Hematopoietic multipotent progenitor cell treated with erythropoietin and hydrocortisone succinate and interleukin-3 and kit ligand, for 17 days (in vitro differentiated cells): ENCODE results near the gene DMD.
"Not testable (repeated sequence)": the region's sequence is repeated elsewhere in the genome, so short reads cannot be mapped to it uniquely, and the experiment has no call there.

ENCODE experiments used
- DNase-seq: peaks from one replicate; pipeline ENCODE4 v3.0.0-alpha.2; 2015; ENCODE audit warnings: low spot score

Gene DMD

DNA sequence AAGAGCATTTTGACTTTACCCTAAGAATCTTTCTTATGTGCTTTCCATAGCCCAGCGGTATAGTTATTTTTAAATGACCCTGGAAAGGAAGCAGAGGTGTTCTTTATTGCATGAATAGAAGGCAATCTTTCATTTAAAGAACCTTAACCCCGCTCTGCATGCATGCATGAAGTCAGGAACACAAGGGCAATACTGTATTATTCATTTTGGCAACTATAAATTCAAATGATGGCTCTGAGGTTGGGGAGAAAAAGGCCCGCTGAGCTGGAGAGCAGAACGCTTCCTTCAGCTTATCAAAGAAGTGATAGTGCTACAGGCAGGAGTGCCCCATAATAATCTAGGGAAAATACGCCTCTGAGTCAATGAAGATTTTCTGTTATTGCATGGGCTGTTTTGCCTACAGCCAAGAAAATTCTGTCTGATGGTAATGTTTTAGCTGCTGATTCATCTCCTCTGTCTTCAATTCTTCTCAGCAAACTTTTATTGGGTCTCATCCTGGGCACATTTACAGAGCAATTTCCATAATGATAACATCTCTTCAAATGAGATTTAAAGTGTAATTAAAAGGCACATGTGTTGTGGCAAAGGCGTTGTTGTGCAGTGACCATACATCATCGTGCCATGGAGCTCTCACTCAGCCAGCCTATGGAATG lies 1687.3 kb downstream of the DMD start:
- no peak for DNase-seq

DNA sequence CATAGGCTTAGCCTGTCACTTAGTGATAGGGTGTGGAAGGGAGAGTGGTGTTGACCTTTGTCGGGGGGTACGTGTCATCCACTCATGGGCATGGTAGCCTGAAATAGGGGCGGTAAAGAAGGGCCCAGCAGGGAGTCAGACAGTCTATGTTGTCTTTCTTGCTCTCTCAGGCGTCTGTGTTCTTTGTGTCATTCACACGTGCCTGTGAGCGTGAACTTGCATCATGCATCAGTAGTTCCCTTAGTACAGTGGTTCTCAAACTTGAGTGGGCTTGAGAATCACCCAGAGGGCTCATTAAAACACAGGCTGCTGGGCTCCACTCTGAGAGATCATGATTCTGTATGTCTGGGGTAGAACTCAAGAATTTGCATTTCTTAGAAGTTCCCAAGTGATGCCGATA lies 1688.6 kb downstream of the DMD start:
- no peak for DNase-seq

DNA sequence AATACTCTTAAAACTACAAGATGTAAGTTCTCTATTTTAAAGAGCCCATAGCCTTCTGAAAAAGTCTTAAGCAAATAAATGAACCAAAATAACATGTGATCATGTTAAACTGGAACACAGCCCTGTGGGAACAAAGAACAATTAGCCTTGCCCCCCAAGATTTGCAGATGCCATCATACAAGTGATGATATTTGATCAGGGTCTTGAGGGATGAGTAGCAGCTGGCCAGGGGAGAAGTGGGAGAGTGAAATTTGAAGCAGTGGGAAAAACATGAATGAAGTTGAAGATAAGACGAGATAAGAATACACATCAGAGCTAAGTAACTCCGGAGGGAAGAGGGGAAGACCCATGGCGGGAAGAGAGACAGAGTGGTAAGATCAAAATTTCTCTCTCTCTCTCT lies 1689.4 kb downstream of the DMD start:
- DNase-seq: no peak

DNA sequence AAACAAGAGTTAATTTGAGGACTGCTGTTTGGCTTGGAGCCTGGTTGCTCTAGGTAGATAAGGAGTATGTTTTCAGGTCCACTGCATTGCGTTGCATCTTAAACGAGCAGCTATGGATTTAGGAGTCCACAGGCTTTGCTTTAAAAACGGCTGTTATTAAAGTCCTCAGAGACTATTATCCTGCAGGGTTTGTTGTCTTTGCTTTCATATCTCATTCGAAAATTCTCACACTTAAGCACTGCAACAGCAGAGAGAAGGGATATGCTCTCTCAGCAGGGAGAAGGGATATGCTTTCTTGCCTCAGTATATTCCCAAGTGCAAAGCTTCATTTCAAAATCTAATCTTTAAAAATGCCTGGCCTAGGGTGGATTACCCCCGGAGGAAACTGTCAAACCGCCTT lies 1694.8 kb downstream of the DMD start:
- DNase-seq: no peak

DNA sequence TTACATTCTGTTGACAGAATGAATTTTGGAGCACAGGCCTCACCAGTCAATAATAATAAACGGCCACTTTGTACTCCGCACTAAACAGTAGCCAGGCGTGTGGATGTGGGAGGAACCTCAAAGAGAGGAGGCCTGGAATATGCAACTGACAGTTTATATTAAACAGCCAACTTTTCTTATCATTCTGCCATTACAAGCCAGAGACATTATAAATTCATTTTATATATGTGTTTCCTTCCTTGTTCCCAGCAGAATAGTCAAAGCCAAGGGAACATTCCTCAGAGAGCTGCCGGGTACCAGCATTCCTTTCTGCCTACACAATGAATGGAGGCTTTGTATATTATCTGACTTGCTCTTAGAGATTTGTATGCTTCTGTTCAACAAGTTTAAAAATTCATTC lies 1703.0 kb downstream of the DMD start:
- no peak for DNase-seq

DNA sequence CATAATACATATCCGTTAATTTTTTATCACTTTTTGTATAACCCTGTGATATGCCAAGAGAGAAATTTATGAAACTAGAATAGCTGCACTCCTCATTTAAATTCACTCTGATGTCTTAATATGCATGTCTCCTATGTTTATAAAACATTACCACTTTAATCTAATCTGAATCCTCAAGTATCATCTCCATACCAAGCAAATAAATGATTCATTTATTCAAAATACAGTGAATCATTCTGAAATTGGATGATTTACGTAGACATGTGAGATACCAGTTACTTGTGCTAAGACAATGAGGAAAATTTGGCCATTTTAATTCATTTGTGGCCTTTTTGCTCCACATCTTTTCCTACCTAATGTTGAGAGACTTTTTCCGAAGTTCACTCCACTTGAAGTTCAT lies 1704.4 kb downstream of the DMD start:
- DNase-seq: no peak

DNA sequence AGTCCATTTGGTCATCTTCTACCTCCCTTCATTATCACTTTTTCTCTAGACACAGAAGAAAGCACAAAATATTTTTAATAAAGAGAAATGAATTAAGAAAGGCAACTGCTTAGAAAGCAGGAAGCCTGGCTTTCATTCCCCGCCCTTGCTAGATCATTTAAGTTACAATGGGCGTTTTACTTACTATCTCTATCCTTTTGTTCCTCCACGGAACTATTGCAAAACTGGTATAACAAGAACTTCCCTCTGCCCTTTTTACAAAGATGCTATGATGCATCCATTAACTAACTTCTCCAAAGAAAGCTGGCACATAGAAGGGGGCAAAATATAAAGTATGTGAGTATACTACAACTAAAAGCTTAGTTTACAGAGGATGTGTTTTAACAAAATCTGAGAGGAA lies 1705.0 kb downstream of the DMD start:
- DNase-seq: no peak

DNA sequence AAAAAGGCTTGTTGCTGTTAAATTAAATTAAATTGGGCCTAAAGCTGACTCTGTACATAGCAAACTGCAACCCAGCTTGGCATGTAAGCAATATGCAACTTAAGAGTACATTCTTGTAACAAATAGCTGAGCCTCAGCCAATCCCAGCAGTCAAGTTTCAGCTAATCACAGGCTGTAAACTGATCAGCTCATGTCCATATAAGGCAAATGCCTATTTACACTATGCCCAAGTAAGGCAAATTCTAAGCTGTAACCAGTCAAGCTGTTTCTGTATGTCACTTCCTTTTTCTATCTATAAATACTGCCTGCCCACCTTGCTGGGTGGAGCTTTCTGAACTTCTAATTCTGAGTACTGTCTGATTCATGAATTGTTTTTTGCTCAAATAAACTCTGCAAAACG lies 1710.4 kb downstream of the DMD start:
- DNase-seq: no peak

DNA sequence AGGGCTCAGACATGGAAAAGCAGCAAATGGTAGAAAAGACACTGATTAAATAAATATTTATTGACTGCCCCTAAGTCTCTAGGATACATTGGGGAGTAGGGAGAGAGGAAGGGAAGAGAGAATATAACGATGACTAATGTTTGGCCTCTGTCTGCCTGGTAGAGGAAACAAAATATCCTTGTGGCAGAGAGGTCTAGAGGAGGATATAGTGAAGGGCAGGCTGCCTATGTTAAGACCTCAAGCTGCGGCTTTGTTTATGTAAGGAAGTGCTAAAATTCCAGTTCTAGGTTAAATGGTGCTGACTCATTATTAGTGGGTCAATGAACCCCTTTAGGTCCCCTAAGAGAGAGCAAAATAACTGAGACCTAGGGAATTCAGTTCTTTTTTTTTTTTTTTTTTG lies 1712.2 kb downstream of the DMD start:
- DNase-seq: no peak

DNA sequence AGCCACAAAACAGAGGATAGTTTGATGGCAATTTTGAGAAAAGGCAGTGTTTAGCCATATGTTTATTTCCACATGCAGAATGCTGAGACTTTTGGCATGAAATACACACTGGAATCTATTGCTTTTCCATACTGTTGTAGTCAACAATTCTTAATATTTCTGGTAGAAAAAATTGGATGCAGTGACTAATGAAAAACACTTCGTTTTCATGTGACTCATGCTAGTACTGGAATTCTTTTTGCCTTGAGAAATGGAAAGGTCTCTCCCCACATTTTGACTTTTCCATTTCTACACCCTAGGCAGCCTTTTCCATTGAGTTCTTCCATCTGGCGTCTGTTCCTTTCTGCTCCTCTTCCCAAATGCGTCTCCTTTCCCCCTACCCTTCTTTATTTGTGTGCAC lies 1714.3 kb downstream of the DMD start:
- DNase-seq: no peak

DNA sequence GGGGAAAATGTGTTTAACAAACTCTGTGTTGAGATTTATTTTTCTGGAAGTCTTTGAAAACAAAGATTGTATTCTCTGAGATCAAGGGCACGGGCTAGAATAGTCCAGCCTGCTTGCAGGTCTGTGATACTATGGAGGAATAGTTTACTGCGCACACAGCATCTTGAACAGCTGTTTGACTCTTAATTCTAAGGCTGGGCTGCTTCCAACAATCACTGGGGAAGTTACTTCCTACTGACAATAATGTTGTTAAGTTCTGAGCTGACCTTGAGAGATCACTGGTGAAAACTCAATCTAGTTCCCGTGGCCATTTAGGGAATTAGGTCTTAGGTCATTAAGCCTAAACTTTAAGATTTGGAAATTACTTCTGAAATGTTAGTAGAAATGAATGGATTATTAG lies 1723.4 kb downstream of the DMD start:
- no peak for DNase-seq

DNA sequence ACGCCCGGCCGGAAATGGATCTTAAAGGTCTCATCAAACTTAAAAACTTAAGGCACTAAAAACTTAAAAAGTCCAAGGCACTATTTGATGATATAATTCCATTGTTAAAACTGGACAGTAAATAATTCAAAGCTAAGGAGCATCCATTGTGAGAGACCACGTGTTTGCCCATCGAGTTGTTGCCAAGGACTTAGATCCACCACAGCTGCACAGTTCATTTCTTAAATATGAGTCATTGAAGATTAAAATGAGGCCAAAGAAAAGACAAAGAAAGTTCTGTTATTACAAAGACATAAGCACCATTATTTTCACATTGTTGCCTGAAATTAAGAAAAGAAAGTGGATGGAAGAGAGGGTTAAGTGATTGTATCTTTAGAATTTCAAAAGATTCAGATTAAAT lies 1728.0 kb downstream of the DMD start:
- DNase-seq: no peak

DNA sequence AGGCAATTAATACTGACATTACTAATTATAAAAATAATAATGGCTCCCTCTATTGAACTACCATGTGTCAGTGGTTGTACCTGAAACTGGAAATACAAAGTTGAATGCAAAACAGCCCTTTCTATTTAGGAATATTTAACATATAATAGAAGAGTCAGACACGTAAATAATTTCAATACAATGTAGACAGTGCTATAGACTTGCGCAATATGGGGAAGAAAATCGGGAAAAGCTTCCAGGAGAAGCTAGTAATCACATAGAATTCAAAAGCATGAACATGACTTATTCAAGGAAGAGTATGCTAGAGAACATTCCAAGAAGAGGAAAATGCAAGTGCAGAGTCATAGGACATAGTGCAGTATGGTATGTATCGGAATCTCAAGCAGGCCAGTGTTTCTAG lies 1730.7 kb downstream of the DMD start:
- DNase-seq: no peak

DNA sequence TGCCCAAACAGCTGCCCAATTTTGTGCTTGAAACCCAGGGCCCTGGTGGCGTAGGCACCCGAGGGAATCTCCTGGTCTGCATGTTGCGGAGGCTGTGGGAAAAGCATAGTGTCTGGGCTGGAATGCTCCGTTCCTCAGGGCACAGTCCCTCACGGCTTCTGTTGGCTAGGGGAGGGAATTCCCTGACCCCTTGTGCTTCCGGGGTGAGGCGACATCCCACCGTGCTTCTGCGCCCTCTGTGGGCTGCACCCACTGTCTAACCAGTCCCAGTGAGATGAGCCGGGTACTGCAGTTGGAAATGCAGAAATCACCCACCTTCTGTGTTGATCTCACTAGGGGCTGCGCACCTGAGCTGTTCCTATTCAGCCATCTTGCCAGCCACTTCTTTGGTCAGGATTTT lies 1740.1 kb downstream of the DMD start:
- no peak for DNase-seq

DNA sequence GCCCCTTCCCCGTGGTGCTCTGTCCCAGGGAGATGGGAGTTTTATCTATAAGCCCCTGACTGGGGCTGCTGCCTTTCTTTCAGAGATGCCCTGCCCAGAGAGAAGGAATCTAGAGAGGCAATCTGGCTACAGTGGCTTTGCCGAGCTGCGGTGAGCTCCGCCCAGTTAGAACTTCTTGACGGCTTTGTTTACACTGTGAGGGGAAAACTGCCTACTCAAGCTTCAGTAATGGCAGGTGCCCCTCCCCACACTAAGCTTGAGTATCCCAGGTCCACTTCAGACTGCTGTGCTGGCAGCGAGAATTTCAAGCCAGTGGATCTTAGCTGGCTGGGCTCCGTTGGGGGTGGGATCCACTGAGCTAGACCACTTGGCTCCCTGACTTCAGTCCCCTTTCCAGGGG lies 1740.6 kb downstream of the DMD start:
- DNase-seq: not testable (repeated sequence)

DNA sequence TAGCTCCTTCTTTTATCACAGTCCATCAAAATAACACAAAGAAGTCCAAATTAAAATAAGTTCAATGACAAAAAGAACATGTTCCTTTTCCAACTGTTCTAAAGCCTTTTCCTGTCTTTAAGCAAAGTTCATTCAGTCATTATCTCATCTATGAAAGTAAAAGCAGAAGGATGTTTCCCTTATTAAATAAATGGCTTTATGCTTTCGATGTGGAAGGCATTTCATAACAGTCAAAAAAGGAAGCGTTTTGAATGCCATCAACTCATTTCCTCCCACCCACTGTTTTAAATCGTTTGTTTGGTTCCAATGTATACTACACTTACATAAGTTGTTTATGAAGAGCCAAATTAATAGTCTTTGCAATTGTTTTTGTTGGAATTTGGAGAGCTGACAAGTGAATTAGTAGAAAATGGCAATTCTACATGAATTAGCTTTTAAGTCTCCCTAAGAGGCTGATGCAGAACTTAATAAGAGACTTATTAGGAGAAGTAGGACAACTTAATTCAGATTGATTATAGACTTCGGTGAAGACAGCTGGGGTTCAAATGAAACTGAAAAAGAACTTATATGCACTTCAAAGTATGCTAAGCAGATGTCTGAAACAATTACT lies 1746.9 kb downstream of the DMD start:
- no peak for DNase-seq

DNA sequence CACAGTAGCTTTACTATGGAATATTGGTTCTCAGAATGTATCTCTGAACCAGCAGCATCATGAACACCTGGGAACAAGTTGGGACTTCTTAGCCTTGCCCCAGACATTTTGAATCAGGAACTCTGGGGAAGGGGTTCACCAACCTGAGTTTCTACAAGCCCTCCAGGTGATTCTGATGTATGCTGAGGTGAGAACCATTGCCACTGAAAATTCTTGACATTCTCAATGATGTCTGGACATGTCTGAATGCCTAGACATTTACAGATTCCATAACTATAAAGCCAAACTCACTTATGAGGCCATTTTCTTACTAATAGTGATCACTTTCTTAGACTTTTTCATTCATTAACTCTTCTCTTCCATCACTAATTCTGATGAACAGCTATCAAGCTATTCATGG lies 1750.1 kb downstream of the DMD start:
- no peak for DNase-seq

DNA sequence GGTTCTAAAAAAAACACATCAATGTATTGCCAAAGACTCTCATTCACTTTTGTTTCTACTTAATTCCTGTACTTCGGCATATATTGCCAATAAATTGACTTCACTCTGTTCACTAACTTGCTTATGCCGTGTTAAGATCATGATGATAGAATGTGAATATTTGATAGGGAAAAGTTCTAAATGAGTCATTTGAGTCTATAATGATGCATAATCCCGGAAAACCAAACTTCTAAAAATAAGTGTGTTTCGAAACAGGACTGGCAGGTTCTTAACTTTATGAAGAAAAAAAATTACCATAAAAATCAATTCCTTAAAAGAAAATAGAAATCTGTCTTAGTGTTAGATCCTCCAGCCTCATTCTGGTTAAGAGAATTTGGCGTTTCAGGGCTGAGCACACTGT lies 1752.0 kb downstream of the DMD start:
- DNase-seq: no peak

DNA sequence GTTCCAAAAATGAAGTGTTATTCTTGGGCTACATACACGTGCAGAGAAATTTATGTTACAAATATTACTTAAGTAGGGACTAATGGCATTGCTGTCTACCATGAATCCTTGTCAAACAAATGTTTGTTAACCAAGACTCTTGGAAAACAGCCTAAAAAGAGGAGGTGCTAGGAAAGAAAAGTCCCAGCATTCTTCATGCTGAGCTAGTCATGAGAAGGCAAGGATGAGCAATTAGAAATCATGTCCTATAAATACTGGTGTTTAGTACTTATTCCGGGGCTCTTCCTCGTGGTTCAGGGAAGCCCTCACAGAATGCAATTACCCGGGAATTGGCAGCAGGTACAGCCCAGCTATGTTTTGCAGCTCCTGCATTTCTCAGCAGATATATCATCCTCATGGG lies 1761.4 kb downstream of the DMD start:
- DNase-seq: no peak

DNA sequence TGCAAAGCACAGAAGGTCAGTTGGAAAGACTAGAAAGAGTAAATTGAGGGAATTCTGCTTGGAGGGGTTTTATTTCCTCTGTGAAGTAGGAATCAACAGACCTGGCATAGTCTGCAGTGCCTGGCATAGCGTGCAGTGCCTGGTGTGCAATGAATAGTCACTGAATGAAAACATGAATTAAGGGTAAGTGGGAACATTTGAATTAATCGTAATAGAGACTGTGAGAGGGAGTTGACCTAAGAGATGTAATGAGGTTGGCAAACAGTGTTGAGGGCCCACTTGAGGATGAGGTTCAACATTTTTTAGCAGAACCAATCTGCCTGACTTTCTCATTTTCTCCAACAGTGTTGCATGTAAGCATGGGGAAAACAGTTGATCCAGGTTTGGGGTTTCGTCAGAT lies 1762.3 kb downstream of the DMD start:
- DNase-seq: no peak

DNA sequence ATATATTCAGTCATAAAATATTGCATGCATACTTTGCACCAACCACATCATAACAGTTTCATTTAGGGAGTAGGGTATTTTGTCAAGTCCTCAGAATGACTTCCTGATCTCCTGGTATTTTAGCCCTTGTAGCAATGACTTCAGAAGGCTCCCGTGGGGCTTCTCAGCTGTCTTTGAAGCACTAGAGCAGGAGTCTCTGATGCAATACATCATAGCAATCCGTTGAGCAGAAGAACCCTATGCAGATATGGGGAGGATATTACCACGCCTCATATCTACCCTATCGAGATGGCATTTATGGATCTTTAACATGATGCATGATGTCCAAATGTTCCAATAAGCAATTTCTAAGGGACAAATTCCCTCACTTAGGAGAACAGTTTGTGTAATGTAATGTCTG lies 1765.8 kb downstream of the DMD start:
- no peak for DNase-seq

DNA sequence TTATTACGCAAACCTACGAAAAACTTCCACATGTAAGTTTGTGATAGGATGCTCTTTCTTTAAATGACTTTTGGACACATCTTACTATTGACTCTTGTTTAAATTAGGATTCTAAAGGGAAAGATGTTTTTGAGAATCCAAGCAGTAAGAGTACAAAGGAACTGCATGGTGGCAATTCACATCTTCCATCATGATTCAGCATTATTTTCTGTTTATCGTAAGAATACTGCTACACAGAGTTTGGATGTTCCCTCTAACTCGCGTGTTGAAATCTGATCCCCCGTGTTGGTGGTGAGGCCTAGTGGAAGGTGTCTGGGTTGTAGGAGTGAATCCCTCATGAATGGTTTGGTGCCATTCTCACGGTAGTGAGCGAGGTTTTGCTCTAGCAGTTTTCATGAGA lies 1767.7 kb downstream of the DMD start:
- DNase-seq: no peak

DNA sequence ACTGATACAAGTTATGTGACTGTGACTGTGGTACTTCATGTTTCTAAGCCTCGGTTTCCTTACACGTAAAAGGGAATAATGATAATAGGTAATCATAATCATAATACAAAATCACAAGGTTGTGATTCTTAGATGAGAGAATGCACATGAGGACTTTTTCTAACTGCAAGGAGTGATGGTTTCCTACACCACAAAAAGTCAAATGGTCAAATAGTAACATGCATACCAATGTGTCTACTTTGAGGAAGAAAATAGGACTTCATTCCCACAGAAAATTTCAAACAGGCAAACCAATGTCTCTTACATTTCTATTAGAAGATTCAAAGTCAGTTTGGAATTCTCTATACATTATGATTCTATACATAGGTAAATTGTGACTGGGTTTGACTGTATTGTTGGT lies 1770.8 kb downstream of the DMD start:
- DNase-seq: no peak

DNA sequence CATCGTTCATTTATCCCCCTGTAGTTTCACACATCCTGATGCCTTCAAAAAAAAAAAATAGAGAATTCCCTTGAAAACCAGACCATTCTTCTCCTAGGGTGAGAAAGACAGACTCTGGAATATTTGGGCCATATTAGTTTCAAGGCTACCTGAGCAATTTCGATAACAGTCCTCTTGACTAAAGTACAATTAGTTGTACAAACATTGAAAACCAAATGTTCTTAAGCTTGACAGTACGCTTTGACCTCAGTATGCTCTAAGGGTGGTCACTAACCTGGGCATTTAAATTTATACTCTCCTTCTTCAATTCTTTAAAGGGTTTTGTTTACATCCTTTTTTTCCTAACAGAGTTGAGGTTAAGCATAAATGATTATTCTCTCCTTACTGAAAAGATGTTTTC lies 1774.9 kb downstream of the DMD start:
- no peak for DNase-seq

DNA sequence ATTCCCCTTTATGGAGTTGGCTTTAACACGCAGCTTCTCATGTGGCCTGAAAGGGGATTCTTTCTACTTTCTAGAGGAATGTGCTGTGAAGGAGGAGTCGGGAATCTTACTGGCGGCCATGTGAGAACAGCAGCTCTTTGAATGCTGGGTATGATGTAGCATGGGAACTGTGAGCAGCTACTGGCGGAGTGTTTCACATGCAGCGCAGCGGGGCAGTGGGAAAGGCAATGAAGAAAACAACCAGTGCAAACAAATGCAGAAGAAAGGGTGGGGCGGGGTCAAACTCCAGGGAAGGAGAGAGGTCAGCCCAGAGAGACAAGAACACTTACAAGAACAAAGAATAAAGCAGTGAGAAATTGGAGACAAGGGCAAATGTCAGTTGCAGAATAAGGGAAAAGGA lies 1775.8 kb downstream of the DMD start:
- no peak for DNase-seq
